Measurements from ENCODE around the gene ULK4. TPM values are rescaled to one million over a fixed set of nuclear protein-coding genes. Genes with fewer than 3 reads are reported as not detected.

The ULK4 gene
- total and polyA plus RNA-seq, 2 of the 8 experiments (the other 6 are each of a cell fraction or from before 2014, with no cell fraction given): 3.0 to 10.8 TPM

DNA sequence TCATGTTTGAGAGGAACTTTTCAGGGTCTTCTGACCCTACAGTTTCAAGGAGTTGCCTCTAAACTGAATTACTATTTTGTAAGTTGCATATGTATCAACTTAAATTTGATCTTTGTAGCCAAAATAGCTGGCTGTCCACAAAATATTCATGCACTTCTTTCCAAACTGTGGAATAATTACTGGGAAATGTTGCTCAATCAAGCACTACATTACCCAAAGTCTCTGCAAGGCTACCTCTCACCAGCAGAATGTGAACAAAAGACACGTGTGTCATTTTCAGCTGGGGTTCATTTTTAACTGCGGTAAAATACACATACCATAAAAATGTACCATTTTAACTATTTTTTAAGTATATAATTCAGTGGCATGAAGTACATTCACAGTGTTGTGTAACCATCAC is 442.2 kb downstream of the ULK4 start:
- H3K4ac ChIP-seq (replicated peaks; ENCODE audit: insufficient read length, low read depth, low read length): no peak overlapping the region
- H2BK5ac ChIP-seq (ENCODE audit: low read depth, low read length): no peak overlapping the region
- H3K79me1 ChIP-seq (ENCODE audit: low read depth, low read length): no peaks in the 10 kb centered on the region
- no peak overlapping the region for H3K23ac ChIP-seq (ENCODE audit: insufficient read length)
- no peaks in the 10 kb centered on the region for H3K23me2 ChIP-seq (ENCODE audit: low read depth, low read length)
- no peak overlapping the region for H4K91ac ChIP-seq (replicated peaks; ENCODE audit: insufficient read length, low read length)
- H3K9ac ChIP-seq (replicated peaks in 1 of 4; ENCODE audit: extremely low read depth in 1 of 4, low read depth in 3 of 4, low read length in 3 of 4): no peak overlapping the region
- ChIA-PET POLR2A (ENCODE audit: partially characterized antibody) (no interaction called here), CTCF (ENCODE audit: partially characterized antibody) (interaction anchor here (1.2 kb wide), 1 partner anchor 22 kb away, joined by 3 read pairs; no protein-coding TSS in a partner anchor)
- H4K20me1 ChIP-seq (replicated peaks in 1 of 2; ENCODE audit: control insufficient read depth in 1 of 2, insufficient read depth in 2 of 2, low read length in 2 of 2): no peaks in the 10 kb centered on the region
- no peaks in the 10 kb centered on the region for H3K9me3 ChIP-seq (ENCODE audit: insufficient read depth in 2 of 2, low read depth in 1 of 2, low read length in 1 of 2)
- 95% methylated on average over 2 of the region's 2 CpGs; no CpG with 5 or more reads in 1 of the 2 experiments for WGBS, 2 experiments (ENCODE audit: extremely low coverage in 1 of 2, insufficient coverage in 1 of 2, insufficient read length in 1 of 2, insufficient replicate concordance in 2 of 2, low coverage in 1 of 2, low lambda C conversion rate in 2 of 2, missing lambda C conversion rate in 1 of 2)
- no peak overlapping the region for H2BK12ac ChIP-seq (ENCODE audit: low read depth, low read length)
- no peak overlapping the region for H2BK120ac ChIP-seq (replicated peaks; ENCODE audit: low read depth, low read length)
- no peak overlapping the region for H4K5ac ChIP-seq (ENCODE audit: insufficient read length, low read depth, low read length)
- no peak overlapping the region for H4K8ac ChIP-seq (ENCODE audit: extremely low read depth, insufficient read depth, low read length)
- H2AK5ac ChIP-seq (ENCODE audit: low read depth, low read length): no peak overlapping the region
- no peak overlapping the region for H2BK20ac ChIP-seq (ENCODE audit: low read length)
- no peak overlapping the region for H3K18ac ChIP-seq (ENCODE audit: extremely low read depth, low read length)
- no peak overlapping the region for H3K4me3 ChIP-seq (ENCODE audit: extremely low read depth in 1 of 4, insufficient read depth in 2 of 4, low read depth in 3 of 4, low read length in 4 of 4)
- H3K27ac ChIP-seq (ENCODE audit: low read depth, low read length): no peak overlapping the region
- FAIRE-seq (no peak), DNase-seq (ENCODE audit: low read depth in 1 of 2, low spot score in 2 of 2) (no peak)
- no peak overlapping the region for H2AFZ ChIP-seq (ENCODE audit: low read length)
- H3K14ac ChIP-seq (ENCODE audit: insufficient read length): no peak overlapping the region
- H3K79me2 ChIP-seq (ENCODE audit: control insufficient read depth in 1 of 2, insufficient read depth in 2 of 2, low read length in 2 of 2): no peaks in the 10 kb centered on the region
- no peaks in the 10 kb centered on the region for H3K27me3 ChIP-seq (replicated peaks in 1 of 4; ENCODE audit: control insufficient read depth in 3 of 4, extremely low read depth in 1 of 4, insufficient read depth in 3 of 4, low read length in 3 of 4)
- H3K36me3 ChIP-seq (ENCODE audit: control insufficient read depth in 2 of 4, insufficient read depth in 4 of 4, low read length in 3 of 4): no peaks in the 10 kb centered on the region
- no peak overlapping the region for H2BK15ac ChIP-seq (ENCODE audit: low read length)
- no peak overlapping the region for H3K4me2 ChIP-seq (ENCODE audit: insufficient read depth in 1 of 2, low read depth in 2 of 2, low read length in 2 of 2)
- peaks cover 0 to 2% (median 0%) of the 10 kb centered on the region in 4 experiments; a peak in 2 of 7 replicates for H3K4me1 ChIP-seq (replicated peaks in 1 of 4; ENCODE audit: control insufficient read depth in 3 of 4, insufficient read depth in 4 of 4, low read length in 3 of 4)
- no peak overlapping the region for H3K56ac ChIP-seq (replicated peaks; ENCODE audit: insufficient read length, low read depth, low read length)
- TF ChIP-seq, protein P1, sequence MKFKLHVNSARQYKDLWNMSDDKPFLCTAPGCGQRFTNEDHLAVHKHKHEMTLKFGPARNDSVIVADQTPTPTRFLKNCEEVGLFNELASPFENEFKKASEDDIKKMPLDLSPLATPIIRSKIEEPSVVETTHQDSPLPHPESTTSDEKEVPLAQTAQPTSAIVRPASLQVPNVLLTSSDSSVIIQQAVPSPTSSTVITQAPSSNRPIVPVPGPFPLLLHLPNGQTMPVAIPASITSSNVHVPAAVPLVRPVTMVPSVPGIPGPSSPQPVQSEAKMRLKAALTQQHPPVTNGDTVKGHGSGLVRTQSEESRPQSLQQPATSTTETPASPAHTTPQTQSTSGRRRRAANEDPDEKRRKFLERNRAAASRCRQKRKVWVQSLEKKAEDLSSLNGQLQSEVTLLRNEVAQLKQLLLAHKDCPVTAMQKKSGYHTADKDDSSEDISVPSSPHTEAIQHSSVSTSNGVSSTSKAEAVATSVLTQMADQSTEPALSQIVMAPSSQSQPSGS (IDR thresholded peaks at IDR 0.05; ENCODE audit: low read length): no peak
- TF ChIP-seq TAF1 (IDR thresholded peaks at IDR 0.05; ENCODE audit: low read depth, low read length): no peak
- no peak for TF ChIP-seq BCL11A (IDR thresholded peaks at IDR 0.05; ENCODE audit: low read depth in 2 of 2, low read length in 2 of 2)
- TF ChIP-seq, protein P2, sequence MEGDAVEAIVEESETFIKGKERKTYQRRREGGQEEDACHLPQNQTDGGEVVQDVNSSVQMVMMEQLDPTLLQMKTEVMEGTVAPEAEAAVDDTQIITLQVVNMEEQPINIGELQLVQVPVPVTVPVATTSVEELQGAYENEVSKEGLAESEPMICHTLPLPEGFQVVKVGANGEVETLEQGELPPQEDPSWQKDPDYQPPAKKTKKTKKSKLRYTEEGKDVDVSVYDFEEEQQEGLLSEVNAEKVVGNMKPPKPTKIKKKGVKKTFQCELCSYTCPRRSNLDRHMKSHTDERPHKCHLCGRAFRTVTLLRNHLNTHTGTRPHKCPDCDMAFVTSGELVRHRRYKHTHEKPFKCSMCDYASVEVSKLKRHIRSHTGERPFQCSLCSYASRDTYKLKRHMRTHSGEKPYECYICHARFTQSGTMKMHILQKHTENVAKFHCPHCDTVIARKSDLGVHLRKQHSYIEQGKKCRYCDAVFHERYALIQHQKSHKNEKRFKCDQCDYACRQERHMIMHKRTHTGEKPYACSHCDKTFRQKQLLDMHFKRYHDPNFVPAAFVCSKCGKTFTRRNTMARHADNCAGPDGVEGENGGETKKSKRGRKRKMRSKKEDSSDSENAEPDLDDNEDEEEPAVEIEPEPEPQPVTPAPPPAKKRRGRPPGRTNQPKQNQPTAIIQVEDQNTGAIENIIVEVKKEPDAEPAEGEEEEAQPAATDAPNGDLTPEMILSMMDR (IDR thresholded peaks at IDR 0.05; ENCODE audit: control extremely low read depth in 1 of 3, insufficient read depth in 1 of 3, low read depth in 1 of 3, low read length in 3 of 3): no peak
- TF ChIP-seq SRF (IDR thresholded peaks at IDR 0.05; ENCODE audit: low read depth, low read length): no peak
- TF ChIP-seq SUZ12 (IDR thresholded peaks at IDR 0.05; ENCODE audit: low read length): no peak
- no peak for TF ChIP-seq ZNF274 (IDR thresholded peaks at IDR 0.05; ENCODE audit: borderline replicate concordance, extremely low read depth, low read length)
- no peak for TF ChIP-seq SIX5 (IDR thresholded peaks at IDR 0.05; ENCODE audit: low read depth, low read length)
- TF ChIP-seq POLR2A (IDR thresholded peaks at IDR 0.05; ENCODE audit: control extremely low read depth in 1 of 2, low read depth in 2 of 2, low read length in 2 of 2): no peak

All from H1 (cell line).